ENCODE measurements around the gene CD19.
A peak's percentile ranks its signal among the peaks of the same experiment; 100 is the strongest.
"Not testable (repeated sequence)": the region's sequence is repeated elsewhere in the genome, so short reads cannot be mapped to it uniquely, and the experiment has no call there.

The CD19 gene

GRCh38 chr16:28910086-28911031 is 21.4 kb upstream of the CD19 start:
- DNase-seq: no peak

DNA sequence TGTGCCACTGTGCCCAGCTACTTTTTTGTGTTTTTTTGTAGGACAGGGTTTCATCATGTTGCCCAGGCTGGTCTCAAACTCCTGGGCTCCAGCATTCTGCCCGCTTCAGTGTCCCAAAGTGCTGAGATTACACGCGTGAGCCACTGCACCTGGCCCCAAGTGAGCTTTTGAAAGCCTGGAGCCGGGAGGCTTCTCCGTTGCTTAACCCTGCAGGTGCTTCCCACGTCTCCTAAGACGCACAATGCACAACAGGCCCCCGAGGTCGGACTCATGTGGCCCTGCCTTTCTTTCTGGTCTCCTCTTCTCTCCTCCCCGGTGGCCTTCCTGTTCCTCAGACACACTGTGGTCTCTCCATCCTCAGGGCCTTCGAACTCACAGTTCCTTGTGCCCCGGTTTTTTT is 19.2 kb upstream of the CD19 start:
- no peak for DNase-seq

DNA sequence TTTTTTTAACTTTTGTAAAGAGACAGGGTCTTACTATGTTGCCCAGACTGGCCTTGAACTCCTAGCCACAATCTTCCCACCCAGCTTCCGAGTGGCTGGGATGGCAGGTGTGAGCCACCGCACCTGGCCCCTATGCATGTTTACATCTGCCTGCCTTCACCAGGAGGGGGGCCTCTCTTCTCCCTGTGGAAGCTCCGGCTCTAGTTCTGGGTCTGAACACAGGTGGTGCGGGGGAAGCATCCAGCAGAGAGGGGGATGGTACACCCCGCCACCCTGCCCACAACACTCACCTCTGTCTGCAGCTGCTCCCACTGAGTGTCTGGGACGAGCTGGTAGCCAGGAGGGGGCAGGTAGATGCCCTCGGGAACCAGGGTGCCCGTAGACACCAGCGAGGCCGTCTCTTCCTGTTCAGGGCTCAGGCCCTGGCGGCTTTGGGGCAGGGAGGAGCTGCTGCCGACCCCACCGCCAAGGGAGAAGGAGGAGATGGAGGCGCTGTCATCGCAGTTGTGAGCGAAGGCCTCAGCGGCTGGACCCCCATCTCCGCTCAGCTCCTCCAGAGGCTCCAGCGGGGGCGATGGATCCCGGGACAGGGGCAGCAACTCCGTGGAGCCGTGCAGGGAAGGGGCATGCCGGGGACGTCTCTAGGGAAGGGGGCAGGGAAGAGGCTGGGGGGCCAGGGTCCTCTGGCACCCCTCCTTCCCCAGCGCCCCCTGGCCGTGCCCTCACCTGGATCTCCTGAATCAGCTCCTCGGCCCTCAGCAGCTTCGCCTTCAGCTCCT is 17.6 kb upstream of the CD19 start:
- DNase-seq: peak in 1 of 2 experiments; percentile 5

GRCh38 chr16:28915181-28915580 is 16.6 kb upstream of the CD19 start:
- DNase-seq: no peak

GRCh38 chr16:28917095-28917494 is 14.7 kb upstream of the CD19 start:
- DNase-seq: no peak

- DNase-seq: no peak
Measured at GRCh38 chr16:28918698-28919097, 13.1 kb upstream of the CD19 start.

DNA sequence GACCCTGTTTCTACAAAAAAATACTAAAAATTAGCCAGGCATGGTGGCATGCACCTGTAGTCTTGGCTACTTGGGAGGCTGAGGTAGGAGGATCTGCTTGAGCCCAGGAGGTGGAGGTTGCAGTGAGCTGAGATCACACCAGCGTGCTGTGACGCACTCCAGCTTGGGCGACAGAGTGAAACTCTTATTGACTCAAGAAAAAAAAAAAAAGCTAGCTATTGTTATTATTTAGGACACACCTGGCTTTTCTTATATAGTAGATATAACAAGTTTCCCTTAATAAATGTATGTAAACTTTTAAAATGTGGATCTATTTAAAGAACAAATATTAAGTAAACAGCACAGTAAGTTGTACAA is 8.6 kb upstream of the CD19 start:
- no peak for DNase-seq

DNA sequence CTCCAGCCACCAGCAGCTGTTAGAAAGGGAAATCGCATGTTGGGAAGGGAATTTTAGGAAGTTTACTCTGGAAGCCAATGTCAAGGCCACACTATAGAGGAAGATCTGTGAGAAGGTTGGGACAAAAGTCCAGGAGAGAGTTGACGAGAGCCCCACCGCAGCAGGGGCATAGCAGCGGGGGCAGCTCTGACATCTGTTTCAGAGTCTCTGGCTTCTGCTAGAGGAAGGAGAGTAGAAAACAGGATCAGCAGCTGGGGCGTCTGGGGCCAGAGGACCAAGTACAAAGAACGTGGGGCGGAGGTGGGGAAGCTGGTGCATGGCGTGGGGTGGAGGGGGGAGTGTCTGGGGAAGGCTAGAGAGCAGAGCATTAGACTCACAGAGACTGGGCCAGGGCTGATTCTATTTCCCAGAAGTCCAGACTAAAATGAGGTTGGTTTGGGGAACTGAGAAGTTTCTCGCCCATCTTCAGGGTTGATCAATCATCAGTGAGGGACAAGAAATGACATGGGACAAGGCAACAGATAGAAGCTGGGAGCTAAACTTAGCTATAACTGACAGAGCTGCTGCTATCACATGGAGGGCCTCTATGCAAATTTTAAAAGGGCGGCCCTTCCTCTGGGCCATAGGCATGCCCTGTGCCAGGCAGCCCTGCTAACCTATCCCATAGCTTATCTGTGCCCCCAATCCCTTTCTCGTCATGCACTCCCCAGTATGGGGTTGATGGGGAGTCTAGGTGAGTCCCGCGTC is 7.9 kb upstream of the CD19 start:
- DNase-seq: no peak

DNA sequence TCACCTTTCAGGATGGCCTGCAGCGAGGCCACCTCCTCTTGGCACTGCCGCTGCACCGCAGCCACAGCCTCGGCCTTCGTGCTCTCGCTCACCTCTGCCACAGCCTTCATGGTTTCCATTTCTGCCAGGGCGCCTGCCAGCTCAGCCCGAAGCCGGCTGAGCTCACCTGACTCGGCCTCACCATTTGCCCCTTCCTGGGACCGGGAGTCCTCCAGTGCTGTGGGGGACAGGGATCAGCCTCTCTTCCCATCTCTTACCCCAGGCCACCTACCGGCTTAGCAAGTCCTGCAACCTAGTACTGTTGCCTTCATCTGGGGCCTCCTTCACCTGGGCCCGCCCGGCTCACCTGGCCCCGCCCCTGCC is 7.4 kb upstream of the CD19 start:
- DNase-seq: no peak

- peak; percentile 80 to 85 for DNase-seq
Measured at GRCh38 chr16:28924762-28925385, 6.9 kb upstream of the CD19 start, which contains the start of gene RABEP2. RABEP2 (minus strand) TSS chr16:28925238; CDS start chr16:28925163, 75 bp downstream.

GRCh38 chr16:28925386-28926228 is 6.2 kb upstream of the CD19 start:
- DNase-seq: peak in 1 of 2 experiments; percentile 40

- not testable (repeated sequence) for DNase-seq
Measured at GRCh38 chr16:28926284-28926683, 5.5 kb upstream of the CD19 start.

DNA sequence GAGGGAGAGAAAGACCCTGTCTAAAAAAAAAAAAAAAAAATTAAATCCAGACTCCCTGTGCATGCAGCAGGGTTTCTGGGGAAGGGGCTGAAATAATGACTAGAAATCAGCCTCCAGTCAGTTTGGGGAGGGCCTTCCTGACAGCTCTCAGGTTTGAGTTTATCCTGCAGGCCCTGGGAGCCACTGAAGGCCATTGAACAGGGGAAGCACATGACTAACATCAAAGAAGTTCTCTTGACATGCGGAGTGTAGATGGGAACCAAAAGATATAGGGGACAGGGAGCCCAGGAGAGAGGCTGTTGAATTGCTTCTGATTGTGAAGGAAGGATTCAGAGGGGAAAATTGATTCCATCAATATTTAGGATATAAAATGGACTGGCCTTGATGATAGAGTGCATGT is 4.0 kb upstream of the CD19 start:
- DNase-seq: no peak

GRCh38 chr16:28930203-28930602 is 1.6 kb upstream of the CD19 start:
- no peak for DNase-seq

GRCh38 chr16:28930652-28931051 is 1.1 kb upstream of the CD19 start:
- no peak for DNase-seq

- DNase-seq: no peak
Measured at GRCh38 chr16:28932339-28933141, 769 bp downstream of the CD19 start.

DNA sequence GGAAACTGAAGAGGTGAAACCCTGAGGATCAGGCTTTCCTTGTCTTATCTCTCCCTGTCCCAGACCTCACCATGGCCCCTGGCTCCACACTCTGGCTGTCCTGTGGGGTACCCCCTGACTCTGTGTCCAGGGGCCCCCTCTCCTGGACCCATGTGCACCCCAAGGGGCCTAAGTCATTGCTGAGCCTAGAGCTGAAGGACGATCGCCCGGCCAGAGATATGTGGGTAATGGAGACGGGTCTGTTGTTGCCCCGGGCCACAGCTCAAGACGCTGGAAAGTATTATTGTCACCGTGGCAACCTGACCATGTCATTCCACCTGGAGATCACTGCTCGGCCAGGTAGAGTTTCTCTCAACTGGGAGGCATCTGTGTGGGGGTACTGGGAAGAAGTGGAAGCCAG is 1.4 kb downstream of the CD19 start:
- no peak for DNase-seq

GRCh38 chr16:28935346-28935745 is 3.6 kb downstream of the CD19 start:
- no peak for DNase-seq

- peak in 1 of 2 experiments; percentile 31 for DNase-seq
Measured at GRCh38 chr16:28935924-28936783, 4.4 kb downstream of the CD19 start.

DNA sequence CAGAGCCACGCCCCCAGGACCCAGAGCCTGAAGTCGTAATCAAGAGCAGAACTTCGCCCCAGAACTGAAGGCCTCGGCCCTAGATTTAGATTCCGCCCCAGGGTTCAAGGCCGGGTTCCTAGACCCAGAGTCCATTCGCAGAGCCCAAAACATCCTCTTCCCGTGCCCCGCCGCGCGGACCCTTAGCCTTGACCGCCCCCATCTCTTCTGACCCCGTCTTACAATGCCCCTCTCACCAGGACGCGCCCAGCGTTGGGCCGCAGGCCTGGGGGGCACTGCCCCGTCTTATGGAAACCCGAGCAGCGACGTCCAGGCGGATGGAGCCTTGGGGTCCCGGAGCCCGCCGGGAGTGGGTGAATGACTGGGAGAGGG is 5.0 kb downstream of the CD19 start:
- no peak for DNase-seq

All from NCI-H2081 (cell line).